ENCODE results near the gene CHD3. TPM values are rescaled to one million over a fixed set of nuclear protein-coding genes. Genes with fewer than 3 reads are reported as not detected.

CHD3 gene
- total and polyA plus RNA-seq, 2 of the 13 experiments (the other 11 are each of a cell fraction or from before 2014, with no cell fraction given), result 2.7 to 3.7 TPM

DNA sequence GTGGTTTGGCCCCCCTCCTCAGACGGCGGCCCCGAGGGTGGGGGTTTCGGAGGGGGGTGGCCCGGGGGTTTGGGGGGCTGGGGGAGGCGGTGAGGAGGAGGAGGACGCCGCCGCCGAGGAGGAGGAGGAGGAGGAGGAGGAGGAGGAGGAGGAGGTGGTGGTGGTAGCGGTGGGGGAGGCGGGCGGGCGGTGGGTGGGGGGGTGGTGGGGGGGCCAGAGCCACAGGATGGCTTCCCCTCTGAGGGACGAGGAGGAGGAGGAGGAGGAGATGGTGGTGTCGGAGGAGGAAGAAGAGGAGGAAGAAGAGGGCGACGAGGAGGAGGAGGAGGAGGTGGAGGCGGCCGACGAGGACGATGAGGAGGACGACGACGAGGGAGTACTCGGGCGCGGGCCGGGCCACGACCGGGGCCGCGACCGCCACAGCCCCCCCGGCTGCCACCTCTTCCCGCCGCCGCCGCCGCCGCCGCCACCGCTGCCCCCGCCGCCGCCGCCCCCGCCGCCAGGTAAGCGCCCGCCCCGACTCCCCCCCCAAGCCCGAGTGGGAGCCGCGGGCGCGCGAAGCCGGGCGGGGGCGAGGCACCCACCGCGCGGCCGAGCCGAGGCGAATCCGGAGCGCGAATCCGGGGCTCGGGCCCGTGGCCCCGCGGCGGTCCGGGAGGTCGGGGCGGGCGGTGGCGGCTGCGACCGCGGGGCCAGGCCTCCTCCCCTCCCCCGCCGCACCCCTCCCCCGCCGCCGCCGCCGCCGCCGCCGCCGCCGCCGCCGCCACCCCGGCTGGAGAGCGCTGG, 3.8 kb upstream of the CHD3 start:
- no peak for TF ChIP-seq ZBTB3 (CRISPR knock-in tag; IDR thresholded peaks at IDR 0.05; ENCODE audit: borderline replicate concordance, low read depth)
- TF ChIP-seq ZNF605 (CRISPR knock-in tag; IDR thresholded peaks at IDR 0.05), result no peak
- peak; percentile 69 for TF ChIP-seq ZNF263 (CRISPR knock-in tag; IDR thresholded peaks at IDR 0.05)
- no peak for TF ChIP-seq KLF15 (CRISPR knock-in tag; IDR thresholded peaks at IDR 0.05; ENCODE audit: borderline replicate concordance)
- TF ChIP-seq, protein P1, sequence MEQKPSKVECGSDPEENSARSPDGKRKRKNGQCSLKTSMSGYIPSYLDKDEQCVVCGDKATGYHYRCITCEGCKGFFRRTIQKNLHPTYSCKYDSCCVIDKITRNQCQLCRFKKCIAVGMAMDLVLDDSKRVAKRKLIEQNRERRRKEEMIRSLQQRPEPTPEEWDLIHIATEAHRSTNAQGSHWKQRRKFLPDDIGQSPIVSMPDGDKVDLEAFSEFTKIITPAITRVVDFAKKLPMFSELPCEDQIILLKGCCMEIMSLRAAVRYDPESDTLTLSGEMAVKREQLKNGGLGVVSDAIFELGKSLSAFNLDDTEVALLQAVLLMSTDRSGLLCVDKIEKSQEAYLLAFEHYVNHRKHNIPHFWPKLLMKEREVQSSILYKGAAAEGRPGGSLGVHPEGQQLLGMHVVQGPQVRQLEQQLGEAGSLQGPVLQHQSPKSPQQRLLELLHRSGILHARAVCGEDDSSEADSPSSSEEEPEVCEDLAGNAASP (CRISPR knock-in tag; IDR thresholded peaks at IDR 0.05; ENCODE audit: borderline replicate concordance), result no peak
- WGBS (ENCODE audit: low lambda C conversion rate), result 5% methylated on average over 29 of the region's 100 CpGs
- H3K27ac ChIP-seq (ENCODE audit: extremely low read length, insufficient read depth, low read length), result no peak overlapping the region
- no peak overlapping the region for H3K9ac ChIP-seq (ENCODE audit: insufficient read depth, low read depth, low read length)
- H4K20me1 ChIP-seq (ENCODE audit: insufficient read depth, low read length), result no peaks in the 10 kb centered on the region
- ChIA-PET POLR2A (interaction anchor here (1.5 to 1.7 kb wide), 2 partner anchors 21 to 28 kb away, joined by 4 to 6 read pairs; partner anchors contain the start of gene NAA38), CTCF (ENCODE audit: low intra/inter-chr PET ratio, low total read pairs) (no interaction called here)
- no peak for FAIRE-seq
- H3K4me1 ChIP-seq (ENCODE audit: insufficient read depth, low read length), result peaks cover 58% of the 10 kb centered on the region
- in situ Hi-C loops (cut with HindIII; ENCODE audit: extremely low pct_ligation_motif_present, low pct_unique_long_range_greater_than_20kb) (no loop called here), intact Hi-C loops (cut with micrococcal nuclease; ENCODE audit: unreplicated experiment) (no loop called here)
- H3K4me2 ChIP-seq (ENCODE audit: low read depth, low read length), result no peak overlapping the region; the same call in 1 of the 2 replicates
- H3K79me2 ChIP-seq (ENCODE audit: insufficient read depth, low read length), result no peaks in the 10 kb centered on the region
- no peaks in the 10 kb centered on the region for H3K9me3 ChIP-seq (ENCODE audit: low read length)
- no peak overlapping the region for H2AFZ ChIP-seq (ENCODE audit: low read length)
- H3K36me3 ChIP-seq (replicated peaks in 1 of 2; ENCODE audit: control insufficient read depth in 1 of 2, insufficient read depth in 2 of 2, low read length in 2 of 2), result no peaks in the 10 kb centered on the region
- H3K4me3 ChIP-seq (replicated peaks in 1 of 3; ENCODE audit: insufficient read depth in 1 of 3, low read depth in 2 of 3, low read length in 3 of 3), result peak overlapping the region in 2 of 3 experiments; percentile 68 to 76; a peak in 4 of 6 replicates
- no peak for DNase-seq (ENCODE audit: low spot score)
- peaks cover 1 to 22% of the 10 kb centered on the region in 2 experiments; a peak in 2 of 5 replicates for H3K27me3 ChIP-seq (ENCODE audit: control insufficient read depth in 1 of 2, insufficient read depth in 2 of 2, low read length in 2 of 2)
- no peak for ATAC-seq
- no TSS peak for BruUV-seq (replicated peaks)
